HFFc6 (cell line): ENCODE measurements around the gene PLCB2. TPM values are rescaled to one million over a fixed set of nuclear protein-coding genes. Genes with fewer than 3 reads are reported as not detected.

Source experiments
- DNase-seq: peaks from one replicate; pipeline ENCODE4 v3.0.0-alpha.2; 2018
- H3K27ac Mint-ChIP-seq: 2 replicates; pipeline ENCODE4 v1.8.0; 2020; ENCODE audit warnings: mild to moderate bottlenecking, mixed read lengths
- H3K27me3 Mint-ChIP-seq: 2 replicates; pipeline ENCODE4 v1.8.0; 2021; ENCODE audit warnings: mild to moderate bottlenecking, moderate library complexity, mixed read lengths; ENCODE audit not compliant: insufficient read depth
- H3K36me3 Mint-ChIP-seq: 2 replicates; pipeline ENCODE4 v1.8.0; 2021; ENCODE audit warnings: low read depth, mixed read lengths
- H3K4me1 Mint-ChIP-seq: 2 replicates; pipeline ENCODE4 v1.8.0; 2020; ENCODE audit warnings: low read depth, mixed read lengths
- H3K4me3 Mint-ChIP-seq: 2 replicates; pipeline ENCODE4 v1.8.0; 2020; ENCODE audit warnings: mild to moderate bottlenecking, moderate library complexity, mixed read lengths
- H3K9me3 Mint-ChIP-seq: 2 replicates; pipeline ENCODE4 v1.8.0; 2020; ENCODE audit warnings: mild to moderate bottlenecking, mixed read lengths
- CTCF ChIP-seq: fragments of 200-600 bp; sonication (generic); IDR thresholded peaks from 2 replicates; pipeline ENCODE4 v1.5.0; 2021; ENCODE audit warnings: antibody characterized with exemption, mild to moderate bottlenecking
- total RNA-seq, 6 experiments: library from RNA; stranded (reverse); fragmentation: NEBNext Ultra II Directional; extraction: Animal tissue kit (Norgen Biotek cat#: 25700); gene quantifications; 2 replicates in 1 of 6; 3 replicates in 5 of 6; pipeline ENCODE4 v1.2.3, GENCODE V29; 2021

The PLCB2 gene
- total RNA-seq, 6 experiments from 2014 or later, result 0.12 to 1.0 (median 0.48) TPM

- no peaks in the 10 kb centered on the region for H3K36me3 Mint-ChIP-seq
- no peak overlapping the region for H3K27ac Mint-ChIP-seq
- peaks cover 8% of the 10 kb centered on the region for H3K27me3 Mint-ChIP-seq
- peaks cover 37% of the 10 kb centered on the region for H3K4me1 Mint-ChIP-seq
- H3K9me3 Mint-ChIP-seq, result no peaks in the 10 kb centered on the region
- TF ChIP-seq CTCF, result no peak
- no peak overlapping the region for H3K4me3 Mint-ChIP-seq
- DNase-seq, result no peak
Observed at GRCh38 chr15:40345867-40346578, 38.3 kb upstream of the PLCB2 start.

GRCh38 chr15:40345225-40345866 lies 37.6 kb upstream of the PLCB2 start:
- no peak for DNase-seq
- Mint-ChIP-seq H3K27me3 (peaks cover 5% of the 10 kb centered on the region), H3K9me3 (no peaks in the 10 kb centered on the region), H3K36me3 (no peaks in the 10 kb centered on the region), H3K4me1 (peaks cover 42% of the 10 kb centered on the region), H3K4me3 (no peak overlapping the region), H3K27ac (no peak overlapping the region)
- TF ChIP-seq CTCF, result no peak

GRCh38 chr15:40344631-40345120 lies 36.9 kb upstream of the PLCB2 start:
- peaks cover 47% of the 10 kb centered on the region for H3K4me1 Mint-ChIP-seq
- peak overlapping the region; percentile 80 for H3K27ac Mint-ChIP-seq
- peak; percentile 71 for DNase-seq
- TF ChIP-seq CTCF, result peak; percentile 87
- no peaks in the 10 kb centered on the region for H3K36me3 Mint-ChIP-seq
- no peaks in the 10 kb centered on the region for H3K9me3 Mint-ChIP-seq
- H3K27me3 Mint-ChIP-seq, result peaks cover 2% of the 10 kb centered on the region
- no peak overlapping the region for H3K4me3 Mint-ChIP-seq

DNA sequence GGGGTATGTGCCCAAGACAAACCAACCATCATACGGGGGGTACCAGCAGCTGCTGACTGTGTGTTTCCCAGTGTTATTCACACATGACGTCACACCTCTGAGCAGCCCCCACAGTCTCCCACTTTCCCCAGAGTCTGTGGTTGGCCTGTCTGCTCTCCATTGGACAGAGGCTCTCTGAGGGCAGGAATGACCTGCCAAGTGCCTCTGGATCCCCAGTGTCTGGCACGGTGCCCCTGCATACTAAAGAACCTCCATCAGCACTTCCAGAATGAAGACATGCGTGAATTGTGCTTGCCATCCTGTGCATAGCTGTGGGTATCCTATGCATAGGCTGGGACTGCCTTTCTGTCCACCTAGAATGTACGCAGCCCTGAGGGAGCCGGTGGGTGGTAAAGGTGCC lies 36.5 kb upstream of the PLCB2 start:
- Mint-ChIP-seq H3K4me1 (peaks cover 52% of the 10 kb centered on the region), H3K36me3 (no peaks in the 10 kb centered on the region), H3K4me3 (no peak overlapping the region), H3K9me3 (no peaks in the 10 kb centered on the region), H3K27me3 (peaks cover 2% of the 10 kb centered on the region), H3K27ac (peak overlapping the region; percentile 80)
- DNase-seq, result no peak
- TF ChIP-seq CTCF, result no peak

DNA sequence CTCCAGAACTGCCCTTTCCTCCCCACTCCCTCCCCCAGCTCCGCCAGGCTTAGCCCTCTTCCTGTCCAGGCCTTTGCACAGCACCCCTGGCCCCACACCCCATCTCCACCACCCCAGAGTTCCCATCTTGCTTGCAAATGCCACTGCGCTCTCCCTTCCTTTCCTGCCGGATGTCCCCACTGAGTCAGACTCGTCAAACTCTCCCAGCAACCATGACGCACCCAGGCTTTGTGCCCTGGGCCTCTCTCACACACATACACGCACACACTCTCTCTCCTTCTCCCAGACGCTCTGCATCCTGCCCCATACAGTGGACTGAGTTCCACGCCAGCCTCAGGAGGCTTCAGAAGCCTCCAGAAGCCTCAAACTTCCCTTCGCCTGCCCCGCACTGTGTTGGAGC lies 35.8 kb upstream of the PLCB2 start:
- H3K36me3 Mint-ChIP-seq, result 0 out of 2 replicates have a peak, but pooled peaks cover 4% of the 10 kb centered on the region
- peaks cover 4% of the 10 kb centered on the region for H3K27me3 Mint-ChIP-seq
- peak overlapping the region; percentile 8; the same call in 1 of the 2 replicates for H3K4me3 Mint-ChIP-seq
- no peaks in the 10 kb centered on the region for H3K9me3 Mint-ChIP-seq
- peak; percentile 89 for DNase-seq
- H3K4me1 Mint-ChIP-seq, result peaks cover 59% of the 10 kb centered on the region
- H3K27ac Mint-ChIP-seq, result peak overlapping the region; percentile 80
- no peak for TF ChIP-seq CTCF
